ENCODE measurements around the gene OGDHL. TPM values are rescaled to one million over a fixed set of nuclear protein-coding genes. Genes with fewer than 3 reads are reported as not detected.

OGDHL gene
- total and polyA plus RNA-seq, 2 donors from 2014 or later, result 82.8 to 247 TPM

DNA sequence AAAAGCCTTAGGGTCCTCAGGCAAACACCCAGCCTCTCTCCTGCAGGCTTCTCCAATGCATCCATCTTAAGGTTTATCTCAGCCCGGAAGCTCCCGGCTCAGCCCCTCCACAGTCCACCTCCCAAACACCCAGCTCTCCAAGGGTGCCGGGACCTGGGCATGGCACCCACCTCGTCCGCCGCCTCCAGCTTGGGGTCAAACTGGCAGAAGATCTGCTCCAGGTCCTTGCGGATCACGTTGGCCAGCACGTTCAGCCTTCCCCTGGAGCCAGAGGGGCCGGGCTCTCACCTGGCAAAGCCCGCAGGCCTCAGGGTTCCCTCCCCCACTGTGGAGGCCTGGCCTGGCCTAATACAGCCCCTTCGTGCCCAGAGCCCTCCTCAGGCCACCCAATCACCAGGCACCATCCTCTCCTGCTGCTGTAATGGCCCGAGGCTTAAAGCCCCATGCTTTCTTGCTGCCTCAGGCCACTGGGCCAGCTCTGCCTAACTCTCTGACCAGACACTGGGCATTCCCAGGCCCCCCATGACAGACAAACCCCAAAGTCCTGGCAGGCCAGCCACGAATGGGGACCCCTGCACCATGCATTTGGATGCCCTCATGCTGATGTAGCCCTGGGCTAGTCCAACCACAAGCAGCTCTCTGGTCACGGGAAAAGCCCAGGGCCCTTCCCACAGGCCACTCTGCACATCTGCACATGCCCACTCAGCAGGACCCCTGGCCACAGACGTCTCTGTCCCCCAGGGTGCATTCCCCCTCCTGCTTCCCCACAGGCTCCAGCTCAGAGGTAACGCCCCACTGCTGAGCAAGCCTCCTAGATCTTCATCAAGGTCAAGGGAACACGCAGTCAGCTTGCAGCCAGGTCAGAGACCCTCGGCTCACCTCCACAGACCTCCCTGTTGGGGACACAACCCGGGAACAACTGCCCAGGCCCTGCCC is 12.3 kb downstream of the OGDHL start:
- Histone ChIP-seq H3K4me3 (ENCODE audit: low read length in 3 of 3) (no peak overlapping the region), H3K27ac (ENCODE audit: low read depth in 2 of 2, low read length in 2 of 2) (peak overlapping the region in 1 of 2 donors; percentile 63), H3K9ac (ENCODE audit: low read length in 3 of 3) (no peak overlapping the region), H3K4me1 (ENCODE audit: control insufficient read depth in 2 of 3, insufficient read depth in 2 of 3, low read depth in 1 of 3, low read length in 3 of 3) (peaks cover 0 to 24% (median 3%) of the 10 kb centered on the region in 3 donors), H3K27me3 (ENCODE audit: control insufficient read depth, insufficient read depth, low read length) (no peaks in the 10 kb centered on the region), H3K36me3 (ENCODE audit: control insufficient read depth in 2 of 3, insufficient read depth in 3 of 3, low read length in 3 of 3) (peaks cover 0 to 55% (median 41%) of the 10 kb centered on the region in 3 donors), H3K9me3 (ENCODE audit: control insufficient read depth in 2 of 3, insufficient read depth in 1 of 3, low read length in 3 of 3) (no peaks in the 10 kb centered on the region)
- intact Hi-C loops (cut with DNase I), result no loop called here
- DNase-seq (no peak), FAIRE-seq (no peak)
- no peak for TF ChIP-seq CTCF (IDR thresholded peaks at IDR 0.05; ENCODE audit: borderline replicate concordance, extremely low read depth, insufficient read depth)

- TF ChIP-seq CTCF (IDR thresholded peaks at IDR 0.05; ENCODE audit: borderline replicate concordance, extremely low read depth, insufficient read depth), result no peak
- Histone ChIP-seq H3K9me3 (ENCODE audit: control insufficient read depth in 2 of 3, insufficient read depth in 1 of 3, low read length in 3 of 3) (no peaks in the 10 kb centered on the region), H3K27me3 (ENCODE audit: control insufficient read depth, insufficient read depth, low read length) (no peaks in the 10 kb centered on the region), H3K9ac (ENCODE audit: low read length in 3 of 3) (no peak overlapping the region), H3K4me1 (ENCODE audit: control insufficient read depth in 2 of 3, insufficient read depth in 2 of 3, low read depth in 1 of 3, low read length in 3 of 3) (peaks cover 0 to 21% (median 3%) of the 10 kb centered on the region in 3 donors), H3K36me3 (ENCODE audit: control insufficient read depth in 2 of 3, insufficient read depth in 3 of 3, low read length in 3 of 3) (peaks cover 0 to 55% (median 42%) of the 10 kb centered on the region in 3 donors), H3K4me3 (ENCODE audit: low read length in 3 of 3) (no peak overlapping the region), H3K27ac (ENCODE audit: low read depth in 2 of 2, low read length in 2 of 2) (no peak overlapping the region)
- no peak for FAIRE-seq
- DNase-seq, result no peak
- intact Hi-C loops (cut with DNase I), result no loop called here
Observed at GRCh38 chr10:49749144-49749543, 13.0 kb downstream of the OGDHL start.

DNA sequence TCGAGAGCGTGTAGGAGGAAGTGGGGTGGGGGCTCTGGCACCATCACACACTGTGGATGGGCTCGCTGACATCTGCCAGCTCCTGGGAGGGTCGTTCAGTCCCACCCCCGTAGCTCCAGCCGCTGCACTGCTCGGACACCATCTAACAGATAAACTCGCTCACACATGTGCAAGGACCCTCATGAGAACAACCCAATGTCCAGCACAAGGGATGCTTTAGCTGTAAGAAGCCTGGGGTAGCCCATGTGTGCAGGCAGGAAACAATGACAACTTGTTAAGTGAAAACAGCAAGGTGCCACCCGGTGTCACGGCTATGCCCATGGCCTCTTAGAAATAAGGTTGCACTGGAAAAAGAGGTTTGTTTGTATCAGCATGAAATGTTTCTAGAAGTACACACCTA is 14.1 kb downstream of the OGDHL start:
- no peak overlapping the region for H3K27ac ChIP-seq (ENCODE audit: low read depth in 2 of 2, low read length in 2 of 2)
- FAIRE-seq (no peak), DNase-seq (no peak)
- intact Hi-C loops (cut with DNase I), result no loop called here
- no peak for TF ChIP-seq CTCF (IDR thresholded peaks at IDR 0.05; ENCODE audit: borderline replicate concordance, extremely low read depth, insufficient read depth)
- H3K4me1 ChIP-seq (ENCODE audit: control insufficient read depth in 2 of 3, insufficient read depth in 2 of 3, low read depth in 1 of 3, low read length in 3 of 3), result peaks cover 0 to 21% (median 3%) of the 10 kb centered on the region in 3 donors
- H3K9me3 ChIP-seq (ENCODE audit: control insufficient read depth in 2 of 3, insufficient read depth in 1 of 3, low read length in 3 of 3), result no peaks in the 10 kb centered on the region
- no peak overlapping the region for H3K4me3 ChIP-seq (ENCODE audit: low read length in 3 of 3)
- no peaks in the 10 kb centered on the region for H3K27me3 ChIP-seq (ENCODE audit: control insufficient read depth, insufficient read depth, low read length)
- peaks cover 0 to 63% (median 49%) of the 10 kb centered on the region in 3 donors for H3K36me3 ChIP-seq (ENCODE audit: control insufficient read depth in 2 of 3, insufficient read depth in 3 of 3, low read length in 3 of 3)
- no peak overlapping the region for H3K9ac ChIP-seq (ENCODE audit: low read length in 3 of 3)

All from kidney (tissue), 14 donors.